ENCODE data around the gene PUS1. TPM values are rescaled to one million over a fixed set of nuclear protein-coding genes. Genes with fewer than 3 reads are reported as not detected.

The PUS1 gene
- total RNA-seq, 1 experiment from 2014 or later = 103 TPM

DNA sequence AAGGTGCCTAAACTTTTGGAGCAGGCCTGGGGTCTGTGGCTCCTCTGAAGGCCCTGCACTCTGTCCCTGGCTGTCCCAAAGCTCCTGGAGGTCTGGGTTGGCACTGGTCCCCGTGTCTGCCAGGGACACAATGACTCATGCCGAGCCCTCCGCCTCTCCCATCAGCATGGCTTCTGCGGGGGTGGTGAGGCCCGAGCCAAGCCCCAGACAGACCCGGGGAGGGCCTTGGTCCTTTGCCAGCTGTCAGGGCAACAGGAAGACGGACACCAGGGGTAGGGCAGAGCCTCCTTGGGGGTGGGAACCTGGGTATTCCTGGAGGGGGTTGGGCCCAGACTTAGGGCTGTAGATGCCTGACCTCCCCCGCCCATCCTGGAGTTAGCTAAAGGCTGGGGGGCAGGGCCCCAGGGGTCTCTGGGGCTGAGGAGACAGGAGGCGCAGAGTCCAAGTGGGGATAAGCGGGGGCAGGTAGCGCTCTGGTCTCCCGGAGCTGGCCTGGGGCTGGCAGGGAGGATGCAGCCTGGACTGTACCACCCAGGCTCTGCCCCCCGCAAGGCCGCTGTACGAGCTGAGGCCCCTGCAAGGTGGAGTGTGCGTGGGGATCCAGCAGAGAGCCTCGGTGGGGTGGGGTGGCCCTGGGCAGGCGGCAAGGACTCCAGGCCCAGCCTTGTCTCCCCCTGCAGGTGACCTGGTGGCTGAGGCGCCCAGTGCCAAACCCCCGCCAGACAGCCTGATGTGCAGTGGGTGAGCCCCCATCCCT lies 16.4 kb upstream of the PUS1 start:
- ChIA-PET POLR2A (ENCODE audit: low non-redundant PET) (no interaction called here), CTCF (no interaction called here)
- intact Hi-C loops (cut with micrococcal nuclease; ENCODE audit: unreplicated experiment) = no loop called here
- Histone ChIP-seq H3K27ac (ENCODE audit: low read depth, low read length, poor library complexity, severe bottlenecking) (peak overlapping the region; percentile 65), H3K4me1 (ENCODE audit: insufficient read depth, low read length, poor library complexity, severe bottlenecking) (peaks cover 12% of the 10 kb centered on the region), H3K4me3 (ENCODE audit: low read depth, low read length, poor library complexity, severe bottlenecking) (no peak overlapping the region), H3K9me3 (ENCODE audit: low read depth, low read length, poor library complexity, severe bottlenecking) (no peaks in the 10 kb centered on the region), H3K27me3 (replicated peaks; ENCODE audit: insufficient read depth, low read depth, low read length, poor library complexity) (no peaks in the 10 kb centered on the region), H3K36me3 (ENCODE audit: insufficient read depth, low read length, poor library complexity, severe bottlenecking) (peaks cover 63% of the 10 kb centered on the region)
- no peak for TF ChIP-seq EZH2 (IDR thresholded peaks at IDR 0.05; ENCODE audit: borderline replicate concordance, low read depth, low read length, poor library complexity, severe bottlenecking)
- TF ChIP-seq, protein P1, sequence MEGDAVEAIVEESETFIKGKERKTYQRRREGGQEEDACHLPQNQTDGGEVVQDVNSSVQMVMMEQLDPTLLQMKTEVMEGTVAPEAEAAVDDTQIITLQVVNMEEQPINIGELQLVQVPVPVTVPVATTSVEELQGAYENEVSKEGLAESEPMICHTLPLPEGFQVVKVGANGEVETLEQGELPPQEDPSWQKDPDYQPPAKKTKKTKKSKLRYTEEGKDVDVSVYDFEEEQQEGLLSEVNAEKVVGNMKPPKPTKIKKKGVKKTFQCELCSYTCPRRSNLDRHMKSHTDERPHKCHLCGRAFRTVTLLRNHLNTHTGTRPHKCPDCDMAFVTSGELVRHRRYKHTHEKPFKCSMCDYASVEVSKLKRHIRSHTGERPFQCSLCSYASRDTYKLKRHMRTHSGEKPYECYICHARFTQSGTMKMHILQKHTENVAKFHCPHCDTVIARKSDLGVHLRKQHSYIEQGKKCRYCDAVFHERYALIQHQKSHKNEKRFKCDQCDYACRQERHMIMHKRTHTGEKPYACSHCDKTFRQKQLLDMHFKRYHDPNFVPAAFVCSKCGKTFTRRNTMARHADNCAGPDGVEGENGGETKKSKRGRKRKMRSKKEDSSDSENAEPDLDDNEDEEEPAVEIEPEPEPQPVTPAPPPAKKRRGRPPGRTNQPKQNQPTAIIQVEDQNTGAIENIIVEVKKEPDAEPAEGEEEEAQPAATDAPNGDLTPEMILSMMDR (conservative IDR thresholded peaks at IDR 0.05; ENCODE audit: low read depth, low read length) = no peak
- BruUV-seq (replicated peaks) = no TSS peak
- DNase-seq (ENCODE audit: low spot score) = peak; percentile 91

DNA sequence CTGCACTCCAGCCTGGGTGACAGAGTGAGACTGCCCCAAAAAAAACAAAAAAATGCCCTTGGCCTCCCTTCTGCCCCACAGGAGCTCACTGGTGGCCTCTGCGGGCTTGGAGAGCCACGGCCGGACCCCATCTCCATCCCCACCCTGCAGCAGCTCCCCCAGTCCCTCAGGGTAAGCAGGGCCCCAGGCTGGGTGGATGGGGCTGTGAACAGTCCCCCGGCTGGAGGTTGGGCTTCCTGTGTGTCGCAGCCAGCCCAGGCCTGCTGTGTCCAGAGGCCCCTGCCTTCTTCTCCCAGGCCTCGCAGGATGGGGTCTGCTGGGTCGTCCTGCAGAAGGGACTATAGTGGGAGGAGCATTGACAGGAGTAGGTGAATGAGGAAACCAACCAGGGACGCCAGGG lies 15.4 kb upstream of the PUS1 start:
- intact Hi-C loops (cut with micrococcal nuclease; ENCODE audit: unreplicated experiment) = no loop called here
- ChIA-PET CTCF (no interaction called here), POLR2A (ENCODE audit: low non-redundant PET) (no interaction called here)
- no peak for TF ChIP-seq EZH2 (IDR thresholded peaks at IDR 0.05; ENCODE audit: borderline replicate concordance, low read depth, low read length, poor library complexity, severe bottlenecking)
- TF ChIP-seq, protein P1 (conservative IDR thresholded peaks at IDR 0.05; ENCODE audit: low read depth, low read length) = no peak
- Histone ChIP-seq H3K36me3 (ENCODE audit: insufficient read depth, low read length, poor library complexity, severe bottlenecking) (peaks cover 62% of the 10 kb centered on the region), H3K4me3 (ENCODE audit: low read depth, low read length, poor library complexity, severe bottlenecking) (no peak overlapping the region), H3K27ac (ENCODE audit: low read depth, low read length, poor library complexity, severe bottlenecking) (no peak overlapping the region), H3K9me3 (ENCODE audit: low read depth, low read length, poor library complexity, severe bottlenecking) (no peaks in the 10 kb centered on the region), H3K4me1 (ENCODE audit: insufficient read depth, low read length, poor library complexity, severe bottlenecking) (peaks cover 12% of the 10 kb centered on the region), H3K27me3 (replicated peaks; ENCODE audit: insufficient read depth, low read depth, low read length, poor library complexity) (no peaks in the 10 kb centered on the region)
- BruUV-seq (replicated peaks) = no TSS peak
- no peak for DNase-seq (ENCODE audit: low spot score)

- no peak overlapping the region for H3K27ac ChIP-seq (ENCODE audit: low read depth, low read length, poor library complexity, severe bottlenecking)
- H3K36me3 ChIP-seq (ENCODE audit: insufficient read depth, low read length, poor library complexity, severe bottlenecking) = peaks cover 59% of the 10 kb centered on the region
- CTCF ChIA-PET = no interaction called here
- intact Hi-C loops (cut with micrococcal nuclease; ENCODE audit: unreplicated experiment) = no loop called here
- TF ChIP-seq EZH2 (IDR thresholded peaks at IDR 0.05; ENCODE audit: borderline replicate concordance, low read depth, low read length, poor library complexity, severe bottlenecking) = no peak
- TF ChIP-seq, protein P1 (conservative IDR thresholded peaks at IDR 0.05; ENCODE audit: low read depth, low read length) = no peak
- H3K27me3 ChIP-seq (replicated peaks; ENCODE audit: insufficient read depth, low read depth, low read length, poor library complexity) = no peaks in the 10 kb centered on the region
- no peaks in the 10 kb centered on the region for H3K9me3 ChIP-seq (ENCODE audit: low read depth, low read length, poor library complexity, severe bottlenecking)
- DNase-seq (ENCODE audit: low spot score) = no peak
- peaks cover 12% of the 10 kb centered on the region for H3K4me1 ChIP-seq (ENCODE audit: insufficient read depth, low read length, poor library complexity, severe bottlenecking)
- no peak overlapping the region for H3K4me3 ChIP-seq (ENCODE audit: low read depth, low read length, poor library complexity, severe bottlenecking)
- POLR2A ChIA-PET (ENCODE audit: low non-redundant PET) = no interaction called here
- no TSS peak for BruUV-seq (replicated peaks)
Measured at GRCh38 chr12:131914179-131914702, 14.8 kb upstream of the PUS1 start.

All from A673 (cell line).